Hematopoietic multipotent progenitor cell (in vitro differentiated cells): Measurements from ENCODE around the gene KCNMA1. TPM values are rescaled to one million over a fixed set of nuclear protein-coding genes. Genes with fewer than 3 reads are reported as not detected.

Source experiments
- DNase-seq, 3 donors: peaks; one replicate each; pipeline ENCODE4 v3.0.0-alpha.2; 2011 to 2015; ENCODE audit warnings: low read depth in 2 of 3, low spot score in 2 of 3
- total RNA-seq: library from RNA; depleted of rRNA; stranded (reverse); fragments of >200 nt; gene quantifications from one replicate; pipeline ENCODE4 v1.2.3, GENCODE V29; 2012

The KCNMA1 gene
- total RNA-seq, 1 donor = 0.27 TPM

- no peak for DNase-seq
Measured at GRCh38 chr10:77240041-77240652, 397.5 kb downstream of the KCNMA1 start.

DNA sequence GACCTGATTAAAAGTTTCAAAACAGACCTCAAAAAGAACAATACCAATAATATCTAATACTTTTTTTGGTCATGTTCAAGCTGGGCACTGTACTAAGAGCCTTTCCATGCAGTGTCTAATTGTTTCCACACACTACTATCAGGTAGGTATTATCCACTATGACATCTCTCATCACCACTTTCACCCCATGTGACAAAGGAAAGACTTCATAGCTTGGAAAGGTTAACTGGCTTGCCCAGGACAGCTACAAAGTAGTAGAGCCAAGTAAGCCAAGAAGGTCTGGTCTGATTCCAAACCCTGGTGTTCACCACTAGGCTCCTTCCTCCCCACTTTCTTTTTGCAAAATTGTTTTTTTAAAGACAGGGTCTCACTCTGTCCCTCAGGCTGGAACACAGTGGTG lies 400.5 kb downstream of the KCNMA1 start:
- no peak for DNase-seq

DNA sequence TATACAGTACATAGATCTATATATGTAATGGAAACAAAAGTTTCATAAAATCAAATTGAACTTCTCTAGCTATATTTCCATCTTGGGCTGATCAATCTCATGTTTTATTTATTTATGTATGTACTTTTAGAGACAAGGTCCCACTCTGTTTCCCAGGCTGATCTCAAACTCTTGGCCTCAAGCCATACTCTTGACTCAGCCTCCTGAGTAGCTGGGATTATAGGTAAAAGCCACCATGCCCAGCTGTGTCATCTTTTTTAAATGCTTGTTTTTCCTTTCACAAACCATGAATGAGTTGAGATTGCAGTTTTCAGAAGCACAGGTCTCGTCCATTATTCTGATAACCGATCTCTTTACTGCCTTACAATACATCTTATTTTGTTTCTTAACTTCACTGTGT lies 400.9 kb downstream of the KCNMA1 start:
- DNase-seq = no peak

GRCh38 chr10:77236029-77236428 lies 401.6 kb downstream of the KCNMA1 start:
- no peak for DNase-seq

DNA sequence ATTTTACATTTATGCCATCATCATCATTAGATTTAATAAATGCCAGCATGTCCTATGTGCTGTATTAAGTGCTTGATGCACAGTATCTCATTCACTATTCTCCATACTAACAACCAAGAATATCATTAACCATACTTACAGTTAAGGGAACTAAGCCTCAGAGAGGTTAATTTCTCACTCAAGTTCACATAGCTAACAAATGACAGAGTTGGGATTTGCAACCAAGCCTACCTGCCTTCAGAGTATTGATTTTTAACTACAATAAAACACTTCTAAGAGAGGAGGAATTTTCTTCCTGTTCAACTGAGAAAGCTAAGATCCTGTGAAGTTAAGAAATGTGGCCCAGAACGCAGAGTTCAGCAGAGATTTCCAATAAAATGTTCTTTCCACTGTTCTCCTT lies 403.0 kb downstream of the KCNMA1 start:
- no peak for DNase-seq

DNA sequence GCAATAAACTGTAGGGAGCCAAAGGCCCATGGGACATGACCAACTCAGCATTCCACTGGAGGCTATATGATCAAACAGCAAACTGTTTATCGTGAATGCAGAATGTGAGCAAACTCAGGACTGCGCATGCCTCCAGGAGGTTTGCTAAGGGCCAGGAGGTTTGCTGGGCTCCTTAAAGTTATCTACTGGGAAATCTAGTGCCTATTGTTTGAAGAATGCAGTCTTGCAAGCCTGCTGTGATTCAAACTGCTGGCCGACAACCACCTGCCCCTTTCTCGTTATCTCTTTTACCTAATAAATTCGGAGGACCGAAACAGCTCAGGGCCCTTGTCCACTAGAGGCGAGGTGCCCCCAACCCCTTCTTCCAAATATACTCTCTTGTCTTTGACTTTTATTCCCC lies 404.1 kb downstream of the KCNMA1 start:
- no peak for DNase-seq

DNA sequence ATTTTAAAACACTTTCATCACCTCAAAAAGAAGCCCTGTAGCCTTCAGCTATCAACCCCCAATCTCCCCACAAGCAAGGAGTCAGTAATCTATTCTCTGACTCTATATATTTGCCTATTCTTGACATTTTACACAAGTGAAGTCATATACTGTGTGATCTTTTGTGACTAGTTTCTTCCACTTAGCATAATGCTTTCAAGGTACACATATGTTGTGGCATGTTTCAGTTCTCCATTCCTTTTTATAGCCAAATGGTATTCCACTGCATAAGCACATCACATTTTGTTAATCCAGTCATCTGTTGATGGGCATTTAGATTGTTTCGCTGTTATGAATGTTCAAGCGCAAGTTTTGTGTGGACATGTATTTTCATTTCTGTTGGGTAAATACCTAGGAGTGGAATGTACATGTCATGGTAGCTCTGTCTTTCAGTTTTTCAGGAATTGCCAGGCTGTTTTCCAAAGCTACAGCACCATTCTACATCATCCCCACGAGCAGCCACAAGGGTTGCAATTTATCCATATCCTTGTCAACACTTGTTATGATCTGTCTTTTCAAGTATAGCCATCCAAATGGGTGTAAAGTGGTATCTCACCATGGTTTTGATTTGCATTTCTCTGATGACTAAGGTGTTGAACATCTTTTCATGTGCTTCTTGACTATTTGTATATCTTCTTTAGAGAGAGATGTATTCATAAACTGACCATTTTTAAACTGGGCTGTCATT lies 405.6 kb downstream of the KCNMA1 start:
- DNase-seq = no peak

- DNase-seq = no peak
Measured at GRCh38 chr10:77231375-77231774, 406.2 kb downstream of the KCNMA1 start.

DNA sequence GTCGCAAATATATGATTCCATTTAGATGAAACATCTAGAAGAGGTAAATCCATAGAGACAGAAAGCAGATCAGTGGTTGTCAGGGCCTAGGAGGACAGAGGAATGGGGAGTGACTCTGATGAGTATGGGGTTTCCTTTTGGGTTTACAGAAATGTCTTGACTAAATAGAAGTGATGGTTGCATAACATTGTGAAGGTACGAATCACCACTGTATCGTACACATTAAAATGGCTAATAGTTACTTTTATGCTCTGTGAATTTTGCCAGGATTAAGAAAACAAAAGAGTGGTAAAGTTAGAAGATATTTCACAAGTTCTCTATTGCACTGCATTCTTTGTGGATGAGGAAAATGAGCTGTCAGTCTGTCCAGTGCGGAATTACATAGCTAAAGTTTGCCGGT lies 407.4 kb downstream of the KCNMA1 start:
- no peak for DNase-seq

GRCh38 chr10:77229704-77230103 lies 407.9 kb downstream of the KCNMA1 start:
- DNase-seq = no peak

GRCh38 chr10:77228559-77228958 lies 409.0 kb downstream of the KCNMA1 start:
- DNase-seq = no peak

- DNase-seq = no peak
Measured at GRCh38 chr10:77226853-77227565, 410.6 kb downstream of the KCNMA1 start.

DNA sequence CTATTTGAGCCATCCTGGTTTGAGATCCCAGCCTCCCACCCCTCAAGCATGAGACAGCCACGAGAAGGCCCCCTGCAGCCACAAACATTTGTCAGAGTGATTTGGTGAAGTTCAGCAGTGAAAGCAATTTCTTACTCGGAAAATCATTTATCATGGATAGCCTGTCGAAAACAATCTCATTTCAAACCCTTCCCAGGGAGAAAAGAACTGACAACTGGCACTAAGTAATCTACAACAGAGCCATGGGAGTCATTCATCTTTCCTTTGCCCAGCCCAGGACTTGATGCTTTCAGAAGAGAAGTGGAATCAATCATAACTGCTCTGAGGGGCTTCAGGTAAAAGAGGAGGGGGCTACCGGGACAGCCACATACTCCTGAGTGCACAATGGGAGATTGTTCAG lies 411.2 kb downstream of the KCNMA1 start:
- no peak for DNase-seq

DNA sequence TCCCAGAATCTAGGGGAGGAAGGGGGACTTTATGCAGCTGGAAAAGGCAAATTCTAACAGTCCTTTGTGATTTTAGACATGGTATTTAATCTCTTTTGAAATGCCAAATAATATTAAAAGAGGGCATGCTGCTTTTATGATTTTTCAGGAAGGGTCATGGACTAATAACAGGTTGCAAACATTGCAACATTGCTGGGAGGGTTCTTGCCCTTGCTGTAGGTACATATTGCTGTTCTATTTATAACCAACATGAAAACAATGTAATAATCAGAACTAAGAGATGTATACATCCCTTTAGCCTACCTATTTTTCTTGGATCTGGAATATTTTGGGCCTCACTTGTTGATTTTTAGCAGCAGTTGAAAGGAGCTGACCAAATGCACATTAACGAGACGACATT lies 411.6 kb downstream of the KCNMA1 start:
- DNase-seq = no peak

- peak in 1 of 3 donors; percentile 49 for DNase-seq
Measured at GRCh38 chr10:77223526-77224460, 413.8 kb downstream of the KCNMA1 start.

DNA sequence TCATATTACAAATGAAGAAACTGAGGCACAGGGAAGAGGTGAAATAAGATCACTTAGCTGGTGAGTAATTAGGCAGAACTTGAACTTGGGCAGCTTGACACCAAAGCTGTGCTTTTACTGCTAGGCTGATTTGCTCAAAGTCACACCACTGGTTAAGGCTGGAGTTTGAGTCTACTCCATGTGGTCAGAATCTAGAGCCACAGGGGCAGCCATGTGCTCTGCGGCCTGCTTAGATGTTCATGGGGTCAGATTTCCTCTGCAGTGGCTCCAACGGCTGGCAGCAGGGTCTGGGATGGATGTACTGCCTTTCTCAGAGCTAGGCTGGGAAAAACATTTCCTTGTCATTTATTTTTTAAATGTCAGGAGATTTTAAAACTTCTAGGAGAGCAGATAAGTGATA lies 417.5 kb downstream of the KCNMA1 start:
- DNase-seq = no peak

DNA sequence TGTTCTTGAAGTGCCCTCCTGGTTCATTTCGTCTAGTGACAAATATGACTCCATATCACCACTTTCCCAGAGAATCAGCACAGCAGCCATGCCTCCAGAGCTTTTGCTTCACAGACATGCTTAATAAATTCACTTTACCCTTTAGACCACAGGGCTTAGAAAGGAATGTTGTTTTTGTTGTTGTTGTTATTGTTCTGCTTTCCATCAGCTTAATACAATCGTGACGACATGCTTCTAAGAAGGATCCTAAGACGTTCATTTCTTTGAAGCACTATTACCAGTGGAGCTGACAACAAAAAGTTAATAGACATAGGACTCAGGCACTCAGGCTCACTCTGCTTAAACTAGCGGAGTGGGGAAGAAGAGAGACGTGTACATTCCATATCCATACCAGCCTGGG lies 418.6 kb downstream of the KCNMA1 start:
- DNase-seq = no peak

DNA sequence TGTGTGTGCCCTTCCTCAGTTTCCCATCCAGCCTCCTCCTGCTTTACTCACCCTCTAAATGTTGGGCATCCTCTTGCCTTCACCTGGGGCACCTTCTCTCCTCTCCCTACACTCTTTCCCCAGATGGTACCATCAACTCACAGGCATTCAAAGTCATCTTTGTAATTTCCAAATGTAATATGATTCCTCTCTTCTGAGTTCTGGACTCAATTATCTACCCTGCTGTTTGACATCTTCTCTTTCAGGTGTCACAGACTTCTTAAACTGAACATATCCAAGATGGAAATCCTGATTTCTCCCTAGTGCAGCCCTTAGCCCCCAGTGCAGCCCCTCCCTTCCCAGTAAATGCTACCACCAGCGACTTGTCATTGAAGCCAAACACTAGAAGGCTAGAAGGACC lies 422.8 kb downstream of the KCNMA1 start:
- no peak for DNase-seq

DNA sequence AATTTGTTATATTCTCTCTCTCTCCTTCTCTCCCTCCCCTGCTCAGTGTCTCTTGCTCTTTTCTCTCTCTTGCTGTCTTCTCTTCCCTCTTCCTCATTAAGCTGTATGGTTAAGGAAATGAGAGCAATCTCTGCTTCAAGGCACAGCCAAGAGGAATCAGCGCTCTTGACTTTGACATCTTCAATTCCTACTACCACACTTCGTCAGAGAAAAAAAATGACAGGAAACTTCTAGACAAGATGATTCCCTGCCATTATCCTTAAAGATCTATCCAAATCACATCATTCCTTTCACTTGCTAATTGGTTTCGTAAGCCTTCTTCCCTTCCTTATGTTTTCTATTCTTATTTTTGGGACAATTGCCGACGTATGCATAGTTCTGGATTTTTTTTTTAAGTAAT lies 425.0 kb downstream of the KCNMA1 start:
- DNase-seq = no peak

DNA sequence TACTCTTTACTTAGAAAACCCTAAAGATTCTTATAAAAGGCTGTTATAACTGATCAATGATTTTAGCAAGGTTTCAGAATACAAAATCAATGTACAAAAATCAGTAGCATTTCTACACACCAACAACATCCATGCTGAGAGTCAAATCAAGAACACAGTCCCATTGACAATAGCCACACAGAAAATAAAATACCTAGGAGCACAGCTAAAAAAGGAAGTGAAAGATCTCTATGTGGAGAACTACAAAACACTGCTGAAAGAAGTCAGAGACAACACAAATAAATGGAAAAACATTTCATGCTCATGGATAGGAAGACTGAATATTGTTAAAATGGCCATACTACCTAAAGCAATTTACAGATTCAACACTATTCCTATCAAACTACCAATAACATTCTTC lies 427.0 kb downstream of the KCNMA1 start:
- no peak for DNase-seq

DNA sequence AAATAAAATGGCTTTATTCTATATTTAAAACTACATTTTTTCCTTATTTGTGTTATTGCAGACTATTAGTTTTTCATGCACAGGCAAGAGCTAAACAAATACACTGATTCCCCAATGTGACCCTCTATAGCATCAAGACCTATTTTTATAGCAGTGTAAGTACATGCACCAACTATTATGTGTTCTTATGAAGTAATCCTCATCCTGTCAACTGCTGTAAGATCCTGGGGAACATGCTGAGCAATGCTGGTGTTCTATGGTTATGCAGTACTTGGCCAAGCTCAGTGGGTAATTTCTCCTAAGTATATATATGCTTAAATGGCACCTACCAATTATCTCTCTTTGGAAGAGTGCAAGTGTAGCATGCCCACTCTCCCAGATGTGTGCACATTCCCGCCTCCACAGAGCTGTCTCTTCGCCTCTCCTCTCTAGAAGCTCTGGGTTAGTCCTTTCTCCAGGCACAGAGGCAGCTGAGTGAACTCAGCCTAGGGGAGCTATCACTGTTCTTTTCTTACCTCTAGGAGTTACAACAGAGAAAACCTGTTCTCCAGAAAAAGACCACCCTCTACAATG lies 428.8 kb downstream of the KCNMA1 start:
- DNase-seq = no peak
